ENCODE data around the gene DMBT1. TPM values are rescaled to one million over a fixed set of nuclear protein-coding genes. Genes with fewer than 3 reads are reported as not detected.

The DMBT1 gene
- total and polyA plus RNA-seq, 2 donors (not counting 1 experiment from before 2014, with no cell fraction given) = not detected

DNA sequence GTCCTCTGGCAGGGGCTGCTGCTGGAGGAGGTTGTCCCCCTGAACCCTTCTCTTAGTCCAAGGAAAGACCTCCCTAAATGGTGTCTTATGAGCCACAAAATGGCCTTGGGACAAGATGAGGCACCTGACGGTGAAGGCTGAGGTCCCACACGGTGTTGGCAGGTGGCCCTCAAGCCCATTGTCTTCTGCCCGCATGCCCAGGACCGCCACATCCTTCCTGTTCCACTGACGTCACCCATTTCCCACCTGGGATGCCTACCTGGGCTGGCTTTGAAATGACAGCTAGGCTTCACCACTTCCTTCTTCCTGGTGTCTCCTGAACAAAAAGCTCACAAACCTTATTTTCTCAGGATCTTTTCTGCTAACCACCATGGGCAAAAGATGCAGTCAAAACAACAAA is 2.1 kb upstream of the DMBT1 start:
- TF ChIP-seq, protein P1, sequence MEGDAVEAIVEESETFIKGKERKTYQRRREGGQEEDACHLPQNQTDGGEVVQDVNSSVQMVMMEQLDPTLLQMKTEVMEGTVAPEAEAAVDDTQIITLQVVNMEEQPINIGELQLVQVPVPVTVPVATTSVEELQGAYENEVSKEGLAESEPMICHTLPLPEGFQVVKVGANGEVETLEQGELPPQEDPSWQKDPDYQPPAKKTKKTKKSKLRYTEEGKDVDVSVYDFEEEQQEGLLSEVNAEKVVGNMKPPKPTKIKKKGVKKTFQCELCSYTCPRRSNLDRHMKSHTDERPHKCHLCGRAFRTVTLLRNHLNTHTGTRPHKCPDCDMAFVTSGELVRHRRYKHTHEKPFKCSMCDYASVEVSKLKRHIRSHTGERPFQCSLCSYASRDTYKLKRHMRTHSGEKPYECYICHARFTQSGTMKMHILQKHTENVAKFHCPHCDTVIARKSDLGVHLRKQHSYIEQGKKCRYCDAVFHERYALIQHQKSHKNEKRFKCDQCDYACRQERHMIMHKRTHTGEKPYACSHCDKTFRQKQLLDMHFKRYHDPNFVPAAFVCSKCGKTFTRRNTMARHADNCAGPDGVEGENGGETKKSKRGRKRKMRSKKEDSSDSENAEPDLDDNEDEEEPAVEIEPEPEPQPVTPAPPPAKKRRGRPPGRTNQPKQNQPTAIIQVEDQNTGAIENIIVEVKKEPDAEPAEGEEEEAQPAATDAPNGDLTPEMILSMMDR (IDR thresholded peaks at IDR 0.05) = no peak
- TF ChIP-seq EZH2 (IDR thresholded peaks at IDR 0.05; ENCODE audit: borderline replicate concordance, insufficient read depth, low read depth, low read length, poor library complexity, severe bottlenecking) = no peak
- WGBS (ENCODE audit: insufficient coverage) = 28% methylated on average over 5 of the region's 5 CpGs
- Histone ChIP-seq H3K4me3 (ENCODE audit: control extremely low read depth in 1 of 5, extremely low read depth in 1 of 5, insufficient read depth in 1 of 5, low read depth in 2 of 5, low read length in 4 of 5) (no peak overlapping the region), H3K27me3 (replicated peaks in 1 of 4; ENCODE audit: control extremely low read depth in 1 of 4, control insufficient read depth in 3 of 4, insufficient read depth in 4 of 4, low read length in 3 of 4) (peaks cover 0 to 7% (median 0%) of the 10 kb centered on the region in 4 experiments), H3K79me2 (ENCODE audit: control insufficient read depth, insufficient read depth, low read length) (no peaks in the 10 kb centered on the region), H3K27ac (ENCODE audit: low read length in 2 of 2) (no peak overlapping the region), H3K4me2 (replicated peaks; ENCODE audit: low read depth, low read length, poor library complexity, severe bottlenecking) (no peak overlapping the region), H3K9ac (ENCODE audit: low read length) (no peak overlapping the region), H3K9me3 (ENCODE audit: control extremely low read depth in 1 of 3, control insufficient read depth in 2 of 3, insufficient read depth in 1 of 3, low read length in 2 of 3) (no peaks in the 10 kb centered on the region), H4K20me1 (ENCODE audit: control insufficient read depth, insufficient read depth, low read length, poor library complexity, severe bottlenecking) (no peaks in the 10 kb centered on the region), H3K4me1 (ENCODE audit: control insufficient read depth in 2 of 2, insufficient read depth in 2 of 2, low read length in 2 of 2) (no peaks in the 10 kb centered on the region), H3K36me3 (replicated peaks in 1 of 2; ENCODE audit: control extremely low read depth in 1 of 2, control insufficient read depth in 1 of 2, extremely low read depth in 1 of 2, insufficient read depth in 2 of 2, low read length in 1 of 2) (no peaks in the 10 kb centered on the region), H2AFZ (ENCODE audit: insufficient read depth, low read depth, low read length, poor library complexity, severe bottlenecking) (no peak overlapping the region)
- H3K4me1 Mint-ChIP-seq = no peaks in the 10 kb centered on the region
- ChIA-PET POLR2A (no interaction called here), CTCF (no interaction called here)
- intact Hi-C loops (cut with micrococcal nuclease) = no loop called here
- DNase-seq (no peak), ATAC-seq (ENCODE audit: low read depth) (no peak)
- H3K9me3 Mint-ChIP-seq (ENCODE audit: insufficient read depth) = no peaks in the 10 kb centered on the region
- H3K4me3 Mint-ChIP-seq = no peak overlapping the region
- no peak overlapping the region for H3K27ac Mint-ChIP-seq
- H3K27me3 Mint-ChIP-seq = peaks cover 22% of the 10 kb centered on the region

DNA sequence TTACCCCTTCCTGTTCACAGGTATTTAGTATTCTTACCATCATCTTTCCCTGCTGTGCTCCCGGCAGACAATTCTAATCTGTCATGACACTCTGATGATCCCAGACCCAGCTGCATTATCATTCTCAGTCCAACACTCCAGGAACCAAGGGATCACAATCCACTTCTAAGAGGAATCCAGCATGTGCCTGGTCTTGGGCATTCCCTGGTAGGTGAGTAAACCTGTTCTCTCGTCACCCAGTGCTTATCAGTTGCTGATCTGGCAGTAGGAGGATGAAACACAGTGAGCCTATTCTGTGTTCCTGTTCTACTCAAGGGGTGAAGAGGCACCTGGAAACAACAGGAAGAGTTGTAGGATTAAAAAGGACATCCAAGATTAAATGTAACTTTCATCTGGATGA is 1.3 kb upstream of the DMBT1 start:
- ATAC-seq (ENCODE audit: low read depth) (no peak), DNase-seq (no peak)
- intact Hi-C loops (cut with micrococcal nuclease) = no loop called here
- 100% methylated on average over 1 of the region's 2 CpGs for WGBS (ENCODE audit: insufficient coverage)
- Mint-ChIP-seq H3K9me3 (ENCODE audit: insufficient read depth) (no peaks in the 10 kb centered on the region), H3K27ac (no peak overlapping the region), H3K4me3 (no peak overlapping the region), H3K4me1 (no peaks in the 10 kb centered on the region), H3K27me3 (peaks cover 25% of the 10 kb centered on the region)
- TF ChIP-seq EZH2 (IDR thresholded peaks at IDR 0.05; ENCODE audit: borderline replicate concordance, insufficient read depth, low read depth, low read length, poor library complexity, severe bottlenecking) = no peak
- TF ChIP-seq, protein P1 (IDR thresholded peaks at IDR 0.05) = no peak
- Histone ChIP-seq H3K4me1 (ENCODE audit: control insufficient read depth in 2 of 2, insufficient read depth in 2 of 2, low read length in 2 of 2) (no peaks in the 10 kb centered on the region), H3K27ac (ENCODE audit: low read length in 2 of 2) (no peak overlapping the region), H3K27me3 (replicated peaks in 1 of 4; ENCODE audit: control extremely low read depth in 1 of 4, control insufficient read depth in 3 of 4, insufficient read depth in 4 of 4, low read length in 3 of 4) (peaks cover 0 to 10% (median 0%) of the 10 kb centered on the region in 4 experiments), H3K4me2 (replicated peaks; ENCODE audit: low read depth, low read length, poor library complexity, severe bottlenecking) (no peak overlapping the region), H3K9me3 (ENCODE audit: control extremely low read depth in 1 of 3, control insufficient read depth in 2 of 3, insufficient read depth in 1 of 3, low read length in 2 of 3) (no peaks in the 10 kb centered on the region), H3K36me3 (replicated peaks in 1 of 2; ENCODE audit: control extremely low read depth in 1 of 2, control insufficient read depth in 1 of 2, extremely low read depth in 1 of 2, insufficient read depth in 2 of 2, low read length in 1 of 2) (no peaks in the 10 kb centered on the region), H3K9ac (ENCODE audit: low read length) (no peak overlapping the region), H4K20me1 (ENCODE audit: control insufficient read depth, insufficient read depth, low read length, poor library complexity, severe bottlenecking) (no peaks in the 10 kb centered on the region), H3K4me3 (ENCODE audit: control extremely low read depth in 1 of 5, extremely low read depth in 1 of 5, insufficient read depth in 1 of 5, low read depth in 2 of 5, low read length in 4 of 5) (no peak overlapping the region), H2AFZ (ENCODE audit: insufficient read depth, low read depth, low read length, poor library complexity, severe bottlenecking) (no peak overlapping the region), H3K79me2 (ENCODE audit: control insufficient read depth, insufficient read depth, low read length) (no peaks in the 10 kb centered on the region)
- ChIA-PET CTCF (no interaction called here), POLR2A (no interaction called here)

Measured in B cell (primary cell).